T-helper 1 cell (primary cell): ENCODE measurements around the gene FOXK2.
"Not testable (repeated sequence)": the region's sequence is repeated elsewhere in the genome, so short reads cannot be mapped to it uniquely, and the experiment has no call there.

ENCODE experiments used
- DNase-seq, 5 donors: peaks; one replicate each; pipeline ENCODE4 v3.0.0-alpha.2; 2012 to 2020

FOXK2 gene

DNA sequence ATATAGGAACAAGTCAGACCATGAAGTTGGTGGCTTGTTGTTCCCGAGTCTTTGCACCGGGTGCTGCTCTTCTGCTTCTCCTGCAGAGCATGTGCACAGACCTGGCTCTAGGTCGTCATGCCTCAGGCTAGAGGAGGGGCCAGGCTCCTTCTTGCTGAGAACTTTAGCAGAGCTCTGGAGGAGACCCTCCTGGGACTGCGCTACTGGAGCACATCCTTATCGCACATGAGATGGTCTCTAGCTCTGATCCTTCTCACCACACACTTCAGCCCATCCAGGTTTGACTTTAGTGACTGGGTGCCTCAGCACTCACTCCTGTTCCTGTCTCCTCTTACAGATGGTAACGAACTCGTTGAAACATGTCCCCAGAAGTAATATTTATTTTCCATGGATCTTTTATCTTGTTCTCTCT, 14.9 kb downstream of the FOXK2 start:
- no peak for DNase-seq

DNA sequence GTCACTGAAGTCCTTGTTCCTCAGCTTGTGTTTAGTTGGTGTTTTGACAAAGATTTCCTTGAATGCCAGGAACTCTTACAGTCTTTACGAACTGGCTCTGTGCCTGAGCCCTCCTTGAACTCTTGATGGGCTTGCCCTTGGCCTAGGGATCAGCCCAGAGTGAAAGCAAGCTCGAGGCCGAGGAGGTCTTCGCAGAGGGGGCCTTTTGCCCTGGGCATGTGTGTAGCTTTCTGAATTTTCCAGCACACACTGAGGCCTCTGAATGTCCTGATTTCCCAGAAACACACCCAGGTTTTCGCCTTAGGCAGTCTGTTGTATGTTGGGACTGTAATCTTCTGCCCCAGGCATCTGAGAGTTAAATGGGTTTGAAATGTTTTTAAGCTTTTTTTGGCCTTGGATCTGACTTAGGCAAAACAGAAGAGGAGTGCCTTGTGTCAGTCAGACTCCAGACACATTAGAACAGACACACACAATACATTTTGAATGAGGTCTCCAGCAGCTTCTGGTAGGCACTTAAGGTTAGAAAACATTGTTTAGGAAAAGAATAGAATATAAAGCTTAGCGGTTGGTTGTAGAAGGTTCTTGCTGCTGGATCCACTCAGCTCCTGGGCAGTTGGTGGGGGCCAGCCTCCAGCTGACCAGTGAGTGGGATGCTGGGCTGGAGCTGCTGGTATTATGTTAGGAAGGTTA, 17.1 kb downstream of the FOXK2 start:
- DNase-seq, result no peak

DNA sequence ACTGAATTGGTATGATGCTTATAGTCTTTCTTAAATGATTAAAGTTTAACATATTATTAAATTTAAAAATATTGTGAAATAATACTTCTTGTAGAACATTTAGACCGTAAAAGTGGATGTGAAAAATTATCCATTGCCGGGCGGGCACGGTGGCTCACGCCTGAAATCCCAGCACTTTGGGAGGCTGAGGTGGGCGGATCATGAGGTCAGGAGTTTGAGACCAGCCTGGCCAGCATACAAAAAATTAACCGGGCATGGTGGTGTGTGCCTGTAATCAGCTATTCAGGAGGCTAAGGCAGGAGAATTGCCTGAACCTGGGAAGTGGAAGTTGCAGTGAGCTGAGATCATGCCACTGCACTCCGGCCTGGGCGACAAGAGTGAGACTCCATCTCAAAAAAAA, 17.7 kb downstream of the FOXK2 start:
- DNase-seq, result not testable (repeated sequence)

DNA sequence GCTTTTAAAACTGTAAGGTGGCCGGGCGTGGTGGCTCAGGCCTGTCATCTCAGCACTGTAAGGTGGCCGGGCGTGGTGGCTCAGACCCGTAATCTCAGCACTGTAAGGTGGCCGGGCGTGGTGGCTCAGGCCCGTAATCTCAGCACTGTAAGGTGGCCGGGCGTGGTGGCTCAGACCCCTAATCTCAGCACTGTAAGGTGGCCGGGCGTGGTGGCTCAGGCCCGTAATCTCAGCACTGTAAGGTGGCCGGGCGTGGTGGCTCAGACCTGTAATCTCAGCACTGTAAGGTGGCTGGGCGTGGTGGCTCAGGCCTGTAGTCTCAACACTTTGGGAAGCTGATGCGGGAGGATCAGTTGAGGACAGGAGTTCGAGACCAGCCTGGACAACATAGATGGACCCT, 19.5 kb downstream of the FOXK2 start:
- DNase-seq, result not testable (repeated sequence)

DNA sequence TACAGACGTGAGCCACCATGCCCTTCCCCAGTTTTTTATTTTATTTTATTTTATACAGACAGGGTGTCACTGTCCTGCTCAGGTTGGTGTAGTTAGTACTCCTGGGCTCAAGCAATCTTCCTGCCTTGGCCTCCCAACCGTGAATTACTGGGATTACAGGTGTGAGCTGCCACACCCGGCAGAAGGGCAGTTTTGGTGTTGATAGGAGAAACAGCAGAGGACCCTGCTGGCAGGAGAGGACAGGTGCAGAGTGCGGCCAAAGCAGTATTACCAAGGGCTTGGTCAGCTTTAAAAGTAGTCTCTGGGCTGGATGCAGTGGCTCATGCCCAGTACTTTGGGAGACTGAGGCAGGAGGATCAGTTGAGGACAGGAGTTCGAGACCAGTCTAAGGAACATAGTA, 22.9 kb downstream of the FOXK2 start:
- DNase-seq, result no peak

DNA sequence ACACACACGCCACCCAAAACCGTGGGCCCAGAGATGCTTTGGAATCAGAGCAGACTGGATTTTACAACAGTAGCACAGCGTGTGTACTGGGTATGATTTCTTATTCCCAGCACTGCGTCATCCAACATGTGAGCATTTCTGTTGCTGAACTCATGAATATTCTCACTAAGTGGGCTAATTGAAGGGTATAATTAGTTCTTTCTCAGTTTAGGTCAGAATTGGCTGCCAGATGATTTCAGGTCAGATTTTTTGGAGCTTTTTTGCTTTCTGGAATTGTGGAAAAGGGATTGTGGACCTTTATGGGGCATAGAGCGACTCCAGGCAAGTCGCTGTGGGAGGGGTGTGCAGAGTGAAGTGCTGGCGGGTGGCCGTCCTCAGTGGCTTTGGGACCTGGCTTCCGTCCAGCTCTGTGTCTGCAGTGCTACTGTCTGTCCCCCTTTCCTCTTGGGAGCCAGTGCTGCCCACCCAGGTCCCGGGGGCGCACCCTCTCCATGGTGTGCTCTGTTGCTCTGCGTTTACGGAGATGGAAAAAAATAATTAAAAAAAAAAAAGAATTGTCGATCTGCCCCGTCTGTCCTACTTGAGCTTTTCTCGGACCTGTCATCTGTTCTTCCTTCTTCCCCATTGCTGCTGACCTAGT, 25.0 kb downstream of the FOXK2 start:
- no peak for DNase-seq

DNA sequence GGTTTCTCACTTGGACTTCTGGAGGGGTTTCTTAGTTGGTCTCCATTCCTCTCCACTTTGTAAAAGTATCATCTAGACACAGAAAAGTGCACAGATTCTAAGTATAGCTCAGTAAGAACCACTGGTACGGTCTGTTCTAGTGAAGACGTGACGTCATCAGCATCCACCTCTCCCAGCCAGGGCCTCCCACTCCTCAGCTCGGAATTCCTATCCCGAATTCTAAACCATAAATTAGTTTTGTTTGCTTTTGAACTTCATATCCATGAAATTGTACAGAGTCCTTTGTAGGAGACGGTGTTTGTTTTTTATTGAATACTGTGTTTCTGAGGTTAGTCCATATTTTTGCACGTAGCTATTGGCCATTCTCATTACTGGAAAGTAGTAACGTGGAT, 25.5 kb downstream of the FOXK2 start:
- DNase-seq, result no peak

DNA sequence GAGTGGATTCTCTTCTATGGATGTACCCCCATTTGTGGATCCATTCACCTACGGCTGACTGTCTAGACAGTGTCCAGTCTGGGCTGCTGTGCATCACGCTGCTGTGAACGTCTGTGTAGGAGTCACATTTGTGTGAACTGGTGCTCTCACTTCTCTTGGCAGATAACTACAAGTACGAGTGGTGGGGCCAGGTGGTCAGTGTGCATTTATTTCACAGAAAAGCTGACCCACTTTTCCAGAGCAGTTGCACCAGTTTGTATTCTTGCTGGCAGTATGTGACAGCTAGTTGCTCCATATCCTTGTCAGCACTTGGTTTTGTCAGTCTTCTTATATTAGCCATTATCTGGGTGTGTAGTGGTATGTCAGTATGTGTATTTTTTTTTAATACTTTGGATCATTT, 28.4 kb downstream of the FOXK2 start:
- no peak for DNase-seq

DNA sequence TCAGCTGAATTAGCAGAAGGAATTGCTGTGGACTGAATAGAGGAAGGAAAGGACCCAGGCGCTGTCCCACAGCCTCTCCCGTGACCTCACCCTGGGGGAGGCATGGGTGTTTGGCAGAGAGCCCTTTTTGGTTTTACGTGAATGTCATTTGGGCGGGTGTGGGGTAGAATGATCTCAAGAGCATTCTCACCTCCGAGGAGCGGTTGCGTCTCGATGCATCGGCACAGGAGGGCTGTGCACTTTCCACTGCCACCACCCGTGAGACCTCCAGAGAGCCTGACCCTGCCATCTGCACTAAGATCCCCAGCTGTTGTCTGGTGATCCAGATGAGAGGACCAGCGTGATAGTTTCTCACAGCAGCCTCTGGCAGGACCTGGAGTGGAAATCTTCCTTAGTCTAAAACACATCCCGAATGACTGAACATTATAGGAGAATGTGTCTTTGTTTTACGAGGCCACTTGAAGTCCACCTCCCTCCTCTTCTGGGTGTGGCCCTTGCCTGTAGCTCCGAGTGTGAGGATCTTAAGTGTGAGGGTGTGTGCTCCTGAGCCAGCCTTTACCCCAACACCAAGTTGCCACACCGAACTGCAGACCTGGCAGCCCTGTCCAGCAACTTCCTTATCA, 29.3 kb downstream of the FOXK2 start:
- no peak for DNase-seq

DNA sequence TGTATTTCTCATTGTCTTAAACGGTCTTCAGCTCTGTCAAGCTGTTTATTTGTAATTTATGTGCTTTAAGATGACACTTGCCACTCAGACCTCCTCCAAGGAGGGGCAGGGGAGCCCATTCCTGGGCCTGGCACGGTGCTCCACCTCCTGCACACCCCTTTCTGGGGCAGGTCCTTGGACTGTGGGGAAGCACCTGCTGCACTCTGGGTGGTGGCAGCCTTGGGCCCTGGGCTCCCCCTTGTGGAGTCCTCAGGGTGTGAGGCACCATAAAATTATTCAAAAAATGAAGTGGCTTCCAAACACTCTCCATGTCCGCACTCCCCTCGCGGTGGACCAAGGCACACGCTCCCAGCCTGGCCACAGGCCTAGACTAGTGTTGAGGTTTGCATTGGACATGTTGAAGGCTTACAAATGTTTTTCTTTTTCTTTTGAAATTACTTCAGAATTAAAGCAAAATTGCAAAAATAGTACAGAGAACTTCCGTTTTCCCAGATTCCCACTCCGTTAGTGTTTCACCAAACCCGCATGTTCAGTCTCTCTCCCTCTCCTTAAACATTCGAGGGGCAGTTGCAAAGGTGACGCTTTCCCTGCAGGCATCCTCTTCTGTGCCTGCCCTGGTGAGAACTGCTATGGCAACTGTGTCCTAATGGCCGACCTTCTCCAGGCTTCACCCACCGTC, 32.4 kb downstream of the FOXK2 start:
- DNase-seq, result peak; percentile 50 to 72 (median 67)

DNA sequence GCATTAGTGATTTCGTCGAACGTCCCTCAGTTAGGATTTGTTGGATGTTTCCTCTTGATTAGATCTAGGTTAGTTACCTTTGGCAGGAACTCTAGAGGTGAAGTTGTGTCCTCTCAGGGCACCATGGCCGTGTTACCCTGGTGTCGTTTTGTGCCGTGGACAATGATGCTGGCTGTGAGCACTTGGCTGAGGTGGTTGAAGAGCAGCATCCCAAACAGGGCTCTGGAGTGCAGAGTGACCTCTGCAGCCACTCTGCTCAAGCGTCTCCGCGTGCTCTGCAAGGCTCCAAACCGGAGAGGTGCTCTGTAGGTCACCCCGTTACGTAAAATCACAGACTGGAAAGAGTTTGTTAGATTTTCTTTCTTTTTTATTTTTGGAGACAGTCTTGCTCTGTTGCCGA, 33.0 kb downstream of the FOXK2 start:
- DNase-seq, result no peak

DNA sequence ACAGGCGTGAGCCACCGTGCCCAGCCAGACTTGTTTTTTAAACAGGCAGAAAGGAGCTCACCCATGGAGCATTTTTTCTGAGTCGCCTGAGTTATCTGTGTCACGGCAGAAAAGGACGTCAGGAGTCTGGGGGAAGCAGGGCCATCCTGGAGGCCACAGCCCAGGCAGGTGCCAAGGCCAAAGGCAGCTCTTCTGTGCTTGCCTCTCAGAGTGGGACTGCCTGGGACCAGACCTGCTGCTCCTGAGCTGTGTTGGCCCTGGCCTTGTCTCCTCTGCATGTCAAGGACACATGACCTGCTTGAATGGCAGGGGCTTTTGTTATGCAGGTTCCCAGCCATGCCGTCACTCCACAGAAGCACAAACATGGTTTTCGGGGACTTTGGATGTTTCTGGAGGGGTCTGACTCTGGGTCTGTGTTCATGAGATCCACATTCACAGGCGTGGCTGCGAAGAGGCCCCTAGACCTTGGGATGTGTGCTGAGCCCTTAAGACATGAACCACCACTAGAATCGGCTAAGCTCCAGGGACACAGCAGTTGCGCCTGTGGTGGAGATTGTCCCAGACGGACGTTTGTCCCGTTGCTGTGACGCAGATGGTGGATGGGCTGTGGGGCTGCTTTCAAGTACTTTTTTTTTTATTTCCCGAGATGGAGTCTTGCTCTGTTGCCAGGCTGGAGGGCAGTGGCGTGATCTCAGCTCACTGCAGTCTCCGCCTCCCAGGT, 33.8 kb downstream of the FOXK2 start:
- no peak for DNase-seq

DNA sequence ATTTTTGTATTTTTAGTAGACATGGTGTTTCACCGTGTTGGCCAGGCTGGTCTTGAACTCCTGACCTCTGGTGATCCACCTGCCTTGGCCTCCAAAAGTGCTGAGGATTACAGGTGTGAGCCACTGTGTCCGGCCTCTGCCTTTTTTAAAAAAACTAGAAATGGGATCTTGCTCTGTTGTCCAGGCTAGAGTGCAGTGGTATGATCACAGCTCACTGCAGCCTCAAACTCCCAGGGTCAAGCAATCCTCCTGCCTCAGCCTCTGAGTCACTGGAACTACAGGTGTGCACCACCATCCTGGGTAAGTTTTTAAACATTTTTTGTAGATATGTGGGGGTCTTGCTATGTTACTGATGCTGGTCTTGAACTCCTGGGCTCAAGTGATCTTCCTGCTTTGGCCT, 38.0 kb downstream of the FOXK2 start:
- DNase-seq, result not testable (repeated sequence)

DNA sequence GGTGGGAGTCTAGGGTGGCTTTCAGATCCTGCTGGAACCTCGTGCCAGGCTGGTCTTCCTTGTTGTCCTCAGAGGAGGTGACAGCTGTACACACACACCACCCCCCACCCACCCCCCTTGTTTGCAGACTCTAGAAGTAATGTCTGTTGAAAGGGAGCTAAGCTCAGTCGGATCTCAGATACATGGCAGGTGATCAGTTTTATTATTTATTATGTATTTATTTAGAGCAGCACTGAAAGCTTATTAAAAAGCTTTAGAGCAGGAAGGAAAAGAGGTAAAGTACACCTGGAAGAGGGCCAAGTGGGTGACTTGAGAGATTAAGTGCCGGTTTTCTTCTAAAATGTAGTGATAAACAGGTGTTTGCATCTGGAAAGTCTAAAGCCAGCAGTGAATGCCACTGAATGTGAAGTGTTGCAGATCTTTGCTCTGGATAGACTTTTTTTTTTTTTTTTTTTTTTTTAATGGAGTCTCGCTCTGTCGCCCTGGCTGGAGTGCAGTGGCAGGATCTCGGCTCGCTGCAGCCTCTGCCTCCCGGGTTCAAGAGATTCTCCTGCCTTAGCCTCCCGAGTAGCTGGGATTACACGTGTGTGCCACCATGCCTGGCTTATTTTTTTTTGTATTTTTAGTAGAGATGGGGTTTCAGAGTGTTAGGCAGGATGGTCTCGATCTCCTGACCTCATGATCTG, 40.2 kb downstream of the FOXK2 start:
- no peak for DNase-seq

DNA sequence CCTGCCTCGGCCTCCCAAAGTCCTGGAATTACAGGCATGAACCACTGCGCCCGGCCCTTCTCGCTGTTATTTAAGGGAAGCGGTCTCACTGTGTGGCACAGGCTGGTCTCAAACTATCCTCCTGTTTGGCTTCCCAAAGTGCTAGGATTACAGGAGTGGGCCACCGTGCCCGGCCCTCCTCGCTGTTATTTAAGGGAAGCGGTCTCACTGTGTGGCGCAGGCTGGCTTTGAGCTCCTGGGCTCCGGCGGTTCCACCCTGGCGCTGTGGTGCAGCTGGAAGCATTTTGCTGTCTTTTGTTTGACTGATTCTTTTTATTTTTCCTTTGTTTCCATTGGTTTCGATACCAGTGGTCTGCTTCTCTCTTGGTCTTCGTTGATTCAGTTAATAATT, 40.7 kb downstream of the FOXK2 start:
- DNase-seq, result no peak

DNA sequence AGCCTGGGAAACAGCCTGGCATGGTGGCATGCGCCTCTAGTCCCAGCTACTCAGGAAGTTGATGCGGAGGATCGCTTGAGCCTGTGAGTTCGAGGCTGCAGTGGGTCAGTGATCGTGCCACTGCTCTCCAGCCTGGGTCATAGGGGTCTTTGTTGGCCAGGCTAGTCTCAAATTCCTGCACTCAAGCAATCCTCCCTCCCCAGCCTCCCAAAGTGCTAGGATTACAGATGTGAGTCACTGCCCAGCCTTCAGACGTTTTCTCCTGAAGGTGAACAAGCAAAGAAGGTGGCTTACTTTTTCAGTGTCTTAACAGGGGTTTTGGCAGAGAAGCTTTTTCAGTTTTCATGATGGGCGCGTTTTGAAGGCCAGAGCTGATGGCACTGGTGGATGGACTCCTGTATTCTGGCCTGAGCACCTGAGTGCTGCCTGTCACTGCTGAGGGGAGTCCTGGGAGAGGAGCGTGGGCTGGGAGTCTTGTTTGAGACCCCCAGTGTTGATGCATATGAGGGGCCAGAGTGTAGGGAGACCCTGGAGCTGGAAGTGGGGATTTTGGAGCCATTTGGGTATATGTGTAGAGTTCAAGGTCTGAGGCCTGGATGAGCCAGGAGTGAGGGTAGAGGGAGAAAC, 41.4 kb downstream of the FOXK2 start:
- no peak for DNase-seq

DNA sequence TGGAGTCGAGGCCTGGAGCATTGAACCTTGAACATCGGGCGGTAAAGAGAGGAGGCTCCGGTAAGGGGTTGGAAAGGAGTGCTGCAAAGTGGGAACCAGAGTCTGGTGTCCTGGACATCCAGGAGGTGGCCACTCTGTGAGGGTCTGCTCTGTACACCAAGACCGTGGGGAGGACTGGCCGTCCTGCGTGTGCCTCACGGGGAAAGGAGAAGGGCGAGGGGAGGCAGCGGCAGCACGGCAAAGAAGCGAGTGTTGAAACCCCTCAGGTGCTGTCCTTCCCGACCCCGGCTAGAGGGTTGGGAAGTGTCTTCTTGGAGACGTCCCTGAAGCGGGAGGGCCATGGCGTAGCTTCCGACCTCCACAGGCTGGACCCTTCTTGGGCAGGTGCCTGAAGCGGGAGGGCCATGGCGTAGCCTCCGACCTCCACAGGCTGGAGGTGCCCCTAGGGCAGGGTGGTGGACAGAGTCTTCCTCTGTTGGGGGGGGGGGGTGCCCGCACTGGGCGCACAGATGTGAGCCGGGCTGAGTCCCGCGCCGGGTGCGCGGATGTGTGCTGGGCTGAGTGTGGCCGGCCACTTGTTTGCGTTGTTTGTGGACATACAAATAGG, 42.0 kb downstream of the FOXK2 start:
- DNase-seq, result no peak

DNA sequence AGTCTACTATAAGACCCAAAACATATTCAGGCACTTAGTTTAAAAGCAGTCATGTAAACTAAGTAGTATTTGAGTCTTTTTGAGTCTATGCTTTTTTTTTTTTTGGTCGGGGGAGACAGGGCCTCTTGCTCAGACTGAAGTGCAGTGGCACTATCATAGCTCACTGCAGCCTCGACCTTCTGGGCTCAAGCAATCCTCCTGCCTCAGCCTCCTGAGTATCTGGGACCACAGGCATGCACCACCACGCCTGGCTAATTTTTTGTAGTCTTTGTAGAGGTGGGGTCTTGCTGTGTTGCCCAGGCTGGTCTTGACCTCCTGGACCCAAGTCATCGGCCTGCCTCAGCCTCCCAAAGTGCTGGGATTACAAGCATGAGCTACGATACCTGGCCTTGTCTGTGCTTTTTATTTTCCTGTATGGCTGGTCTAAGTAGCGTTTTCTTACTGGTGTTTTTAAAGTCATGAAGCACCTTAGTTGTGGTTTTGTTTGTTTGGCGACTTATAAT, 43.2 kb downstream of the FOXK2 start:
- not testable (repeated sequence) for DNase-seq

DNA sequence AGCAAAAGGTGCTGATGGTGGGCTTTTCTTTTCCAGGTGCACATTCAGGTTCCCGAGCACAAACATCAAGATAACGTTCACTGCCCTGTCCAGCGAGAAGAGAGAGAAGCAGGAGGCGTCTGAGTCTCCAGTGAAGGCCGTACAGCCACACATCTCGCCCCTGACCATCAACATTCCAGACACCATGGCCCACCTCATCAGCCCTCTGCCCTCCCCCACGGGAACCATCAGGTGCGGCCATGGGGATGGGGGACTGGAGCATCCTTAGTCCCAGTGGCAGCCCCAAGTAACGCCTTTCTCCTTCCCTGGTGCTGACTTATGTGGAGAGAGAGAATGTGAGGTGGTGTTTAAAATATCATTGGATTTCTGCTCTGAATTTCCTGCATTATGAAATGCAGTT, 43.8 kb downstream of the FOXK2 start:
- no peak for DNase-seq

DNA sequence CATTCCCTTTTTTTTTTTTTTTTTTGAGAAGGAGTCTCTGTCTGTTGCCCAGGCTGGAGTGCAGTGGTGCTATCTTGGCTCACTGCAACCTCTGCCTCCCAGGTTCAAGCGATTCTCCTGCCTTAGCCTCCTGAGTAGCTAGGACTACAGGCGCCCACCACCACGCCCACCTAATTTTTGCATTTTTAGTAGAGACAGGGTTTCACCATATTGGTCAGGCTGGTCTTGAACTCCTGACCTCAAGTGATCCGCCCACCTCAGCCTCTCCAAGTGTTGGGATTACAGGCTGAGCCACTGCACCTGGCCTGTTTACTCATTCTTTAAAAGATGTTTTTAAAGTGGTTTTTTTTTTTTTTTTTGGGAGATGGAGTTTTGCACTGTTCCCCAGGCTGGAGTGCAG, 44.2 kb downstream of the FOXK2 start:
- DNase-seq, result not testable (repeated sequence)

DNA sequence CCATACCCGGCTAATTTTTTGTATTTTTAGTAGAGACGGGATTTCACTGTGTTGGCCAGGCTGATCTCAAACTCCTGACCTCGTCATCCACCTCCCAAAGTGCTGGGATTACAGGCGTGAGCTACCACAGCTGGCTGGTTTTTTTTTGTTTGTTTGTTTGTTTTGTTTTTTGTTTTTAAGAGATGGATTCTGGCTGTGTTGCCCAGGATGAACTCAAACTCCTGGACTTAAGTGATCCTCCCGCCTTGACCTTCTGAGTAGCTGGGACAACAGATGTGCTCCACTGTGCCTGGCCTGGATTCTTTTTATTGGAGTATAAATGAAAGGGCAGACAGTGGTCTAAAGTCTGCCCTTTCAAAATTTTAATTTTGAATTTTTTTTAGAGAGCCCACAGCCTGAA, 44.7 kb downstream of the FOXK2 start:
- DNase-seq, result no peak
